Stimulated activated CD4-positive, alpha-beta T cell treated with anti-CD3 and anti-CD28 coated beads, Interleukin-12 subunit alpha, Interleukin-12 subunit beta, amount 100 ng/mL, for 24 hours (primary cell): Measurements from ENCODE around the gene DLEU7.

Experiments used
- DNase-seq, 2 experiments: peaks; one replicate each; pipeline ENCODE4 v3.0.0-alpha.2; 2020; ENCODE audit warnings: low read depth in 2 of 2

Gene DLEU7

DNA sequence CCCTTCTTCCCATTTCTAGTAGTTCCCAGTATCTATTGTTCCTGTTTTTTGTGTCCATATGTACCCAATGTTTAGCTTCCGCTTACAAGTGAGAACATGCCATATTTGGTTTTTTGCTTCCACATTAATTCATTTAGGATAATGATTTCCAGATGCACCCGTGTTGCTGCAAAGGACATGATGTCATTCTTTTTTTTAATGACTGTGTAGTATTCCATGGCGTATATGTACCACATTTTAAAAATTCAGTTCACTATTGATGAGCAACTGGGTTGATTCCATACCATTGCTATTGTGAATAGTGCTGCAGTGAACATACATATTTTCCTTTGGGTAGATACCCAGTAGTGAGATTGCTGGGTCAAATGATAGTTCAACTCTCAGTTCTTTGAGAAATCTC is 50.5 kb downstream of the DLEU7 start:
- DNase-seq: no peak

DNA sequence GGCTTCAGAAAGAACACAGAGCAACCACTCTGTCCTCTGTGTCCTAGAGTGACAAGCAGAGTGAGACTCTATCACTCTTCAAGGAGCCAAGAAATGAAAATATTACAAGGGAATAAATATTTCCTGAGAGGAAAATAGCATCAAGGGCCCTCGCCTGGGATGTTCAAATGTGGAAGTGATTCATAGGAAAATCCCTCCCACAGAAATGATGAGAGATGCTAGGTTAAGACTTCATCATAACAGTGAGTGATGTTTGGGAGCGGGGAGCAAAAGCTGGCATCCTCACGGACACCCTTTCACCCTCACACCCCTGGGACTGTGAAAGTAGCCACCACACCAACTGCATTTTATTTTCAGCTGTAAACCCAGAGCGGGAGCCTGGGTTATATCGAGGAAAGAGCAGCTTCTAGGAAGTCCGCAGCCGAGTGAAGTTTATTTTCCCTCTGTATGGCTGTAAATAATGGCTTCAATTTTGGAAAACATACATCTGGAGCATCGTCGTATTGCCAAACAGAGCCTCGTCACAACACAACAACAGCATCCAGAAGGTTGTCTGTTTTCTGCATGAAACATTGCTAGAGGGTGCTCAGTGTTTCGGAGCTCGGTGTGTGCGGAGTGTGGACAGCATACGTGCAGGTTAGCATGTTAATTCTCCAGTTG is 54.8 kb downstream of the DLEU7 start:
- DNase-seq: no peak

DNA sequence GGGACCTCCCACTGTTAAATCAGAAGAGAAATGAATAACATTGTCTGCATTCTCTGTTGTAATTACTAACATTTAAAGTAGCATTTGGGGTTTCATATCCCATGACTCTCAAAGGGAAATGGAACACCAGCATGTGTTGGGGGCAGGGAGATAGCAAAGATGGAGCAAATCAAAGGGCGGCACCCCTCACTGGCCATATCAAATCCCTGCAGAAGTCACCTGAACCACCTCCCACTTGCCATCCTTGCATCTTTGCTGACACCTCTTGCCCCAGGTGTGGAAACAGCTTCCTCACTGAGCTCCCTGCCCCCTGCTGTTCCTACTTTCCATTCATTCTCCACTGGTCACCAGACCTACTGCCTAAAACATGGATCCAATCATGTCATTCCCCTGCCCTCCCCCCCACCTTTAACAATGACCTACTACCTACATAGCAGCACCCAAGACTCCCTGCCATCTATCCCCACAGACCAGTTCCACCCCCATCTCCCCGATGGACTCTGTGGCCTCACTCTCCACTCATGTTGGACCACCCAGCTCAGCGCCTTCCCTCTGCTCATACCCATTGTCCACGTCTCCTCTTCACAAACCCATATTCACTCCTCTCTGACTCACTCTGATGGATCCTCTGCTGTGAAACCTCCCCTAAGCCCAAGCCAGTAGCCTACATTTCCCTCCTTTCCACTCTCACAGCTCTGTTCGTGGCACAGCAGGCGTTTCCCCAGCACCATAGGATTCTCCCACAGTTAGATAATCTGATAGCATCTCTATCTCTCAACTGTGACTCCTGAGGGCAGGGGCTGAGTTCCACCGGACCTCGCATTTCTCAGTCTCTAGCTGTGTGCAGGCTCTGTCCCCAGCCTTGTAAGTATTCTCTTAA is 55.9 kb downstream of the DLEU7 start:
- no peak for DNase-seq

DNA sequence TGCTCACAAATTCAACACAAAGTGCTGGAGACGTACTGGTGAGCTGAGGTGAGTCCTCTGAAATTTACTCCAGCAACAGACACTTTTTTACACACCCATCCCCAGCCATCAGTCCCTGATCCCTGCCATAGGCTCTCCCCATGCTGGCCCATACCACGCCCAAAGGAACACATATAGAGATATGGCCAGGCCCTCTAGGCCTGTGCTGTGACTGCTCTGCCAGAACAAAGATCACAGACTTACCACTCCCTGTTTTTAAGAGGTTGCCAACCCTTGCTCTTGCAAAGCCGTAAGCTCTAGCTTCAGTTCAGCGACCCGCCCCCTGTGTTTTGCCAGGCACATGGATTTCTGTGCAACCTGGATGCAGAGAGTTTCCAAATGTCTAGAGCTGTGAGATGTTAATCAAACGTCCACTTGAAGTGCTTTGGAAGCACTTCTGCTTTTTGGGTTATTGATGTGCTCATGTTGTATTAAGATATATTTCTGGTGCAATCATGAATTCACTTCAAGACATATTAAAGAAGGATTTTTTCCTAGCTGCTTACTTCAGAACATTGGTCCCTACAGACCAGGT is 59.7 kb downstream of the DLEU7 start:
- no peak for DNase-seq

DNA sequence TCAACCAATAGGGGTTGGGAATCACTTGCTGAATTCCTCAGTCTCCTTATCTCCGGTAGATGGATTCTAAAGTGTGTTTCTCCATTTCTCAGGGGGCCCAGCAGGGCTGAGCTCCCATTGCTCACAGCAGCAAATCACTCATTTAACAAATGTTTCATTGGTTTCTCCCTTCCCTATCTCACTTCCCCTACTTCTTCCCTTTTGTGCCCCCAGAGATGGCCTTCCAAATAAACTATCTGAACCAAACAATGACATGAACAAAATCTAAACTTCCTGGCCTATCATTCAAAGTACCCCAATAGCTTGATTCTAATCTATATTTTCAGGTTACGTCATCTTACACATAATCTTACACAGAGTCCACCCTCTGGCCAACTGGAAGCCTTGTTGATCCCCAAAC is 60.4 kb downstream of the DLEU7 start:
- DNase-seq: no peak

DNA sequence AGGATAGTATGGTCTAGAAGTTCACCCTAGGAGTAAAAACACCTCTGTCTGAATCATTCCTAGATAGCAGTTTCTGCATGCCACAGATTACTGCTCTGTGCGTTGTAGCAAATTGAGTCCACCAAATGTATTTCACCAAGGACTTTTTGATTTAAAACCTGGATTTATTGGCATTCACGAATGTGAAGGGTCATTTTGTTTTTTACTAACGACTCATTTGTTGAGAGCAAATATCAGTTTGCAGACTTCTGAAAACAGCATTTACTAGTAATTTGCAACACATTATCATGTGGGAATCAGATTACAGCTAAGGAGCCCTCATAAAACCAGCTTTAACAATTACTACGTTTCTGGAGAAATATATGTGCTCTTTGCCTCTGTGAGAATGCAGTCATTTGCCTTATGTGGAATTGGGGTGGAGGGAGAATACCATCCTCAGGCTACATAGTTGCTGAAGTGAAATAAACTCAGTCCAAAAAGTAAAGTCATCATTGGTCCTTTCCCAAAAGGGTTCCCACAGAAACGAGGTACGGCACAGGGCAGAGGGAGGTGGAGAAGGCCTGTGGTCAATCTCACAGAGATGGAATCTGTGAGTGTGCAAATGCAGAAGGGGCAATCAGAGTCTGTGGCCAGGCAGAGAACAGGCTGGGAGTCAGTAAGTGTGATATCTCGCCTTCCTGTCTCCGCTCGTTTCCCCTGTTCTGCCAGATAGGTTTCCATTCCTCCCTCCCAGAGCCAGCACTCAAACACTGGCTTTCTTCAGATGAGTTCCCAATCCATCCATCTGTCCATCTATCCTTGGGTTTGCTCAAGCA is 63.1 kb downstream of the DLEU7 start:
- no peak for DNase-seq

DNA sequence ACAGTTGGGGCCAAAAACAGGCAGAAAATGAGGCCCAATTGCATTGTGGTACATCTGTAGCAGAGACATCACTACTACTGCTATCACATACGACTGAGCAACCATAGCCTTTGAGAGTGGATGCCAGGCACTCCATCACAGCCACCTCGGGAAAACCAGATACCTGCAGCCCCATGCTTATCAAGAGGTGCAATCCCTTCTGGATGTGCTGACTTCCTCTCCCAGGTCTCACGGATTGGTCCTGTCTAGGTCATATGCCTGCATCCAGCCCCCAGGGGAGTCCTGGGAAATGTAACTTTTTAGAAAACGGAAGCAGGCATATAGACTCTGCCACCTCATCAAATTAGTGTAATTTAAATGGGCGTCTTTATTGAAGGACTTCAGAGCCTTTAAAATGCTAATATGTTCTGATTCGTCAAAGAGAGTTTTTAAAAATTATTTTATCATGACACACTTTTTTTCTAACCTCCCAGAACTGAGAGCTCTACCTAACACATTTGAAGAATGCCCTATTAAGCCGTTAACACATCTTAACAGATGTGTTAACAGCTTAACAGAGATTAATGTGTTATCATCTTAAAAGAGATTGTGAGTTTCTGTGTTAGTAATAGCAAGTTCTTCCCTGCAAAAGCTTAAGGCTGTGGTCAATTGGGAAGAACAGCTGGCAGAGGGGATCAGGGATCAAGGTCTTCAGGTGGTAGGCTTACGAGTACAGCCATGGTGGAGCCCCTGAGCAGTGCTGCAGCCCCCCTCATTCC is 63.9 kb downstream of the DLEU7 start:
- no peak for DNase-seq
